HepG2 (cell line): ENCODE data around the gene SUSD6.

ENCODE experiments used
- CBX5 ChIP-seq: sonication (generic); formaldehyde crosslinking; IDR thresholded peaks from 2 replicates; pipeline ENCODE4 v1.4.0; 2020; ENCODE audit warnings: missing genetic modification reagents, borderline replicate concordance
- HNRNPH1 ChIP-seq: fragments of 200-400 bp; formaldehyde crosslinking; optimal IDR thresholded peaks from 2 replicates; pipeline ENCODE3; 2017; ENCODE audit warnings: mild to moderate bottlenecking, low read depth, low read length
- RELA ChIP-seq: sonication (generic); formaldehyde crosslinking; IDR thresholded peaks from 2 replicates; pipeline ENCODE4 v1.4.0; 2020; ENCODE audit warnings: missing genetic modification reagents
- ZBTB40 ChIP-seq, 2 experiments: fragments of 450-650 bp in 1 of 2; sonication (generic) in 1 of 2; formaldehyde crosslinking in 1 of 2; IDR thresholded peaks; 2 replicates each; pipeline versions ENCODE4 v1.6.1 to v1.8.0; 2016 to 2022; ENCODE audit warnings: antibody characterized with exemption in 1 of 2, mild to moderate bottlenecking in 1 of 2, missing genetic modification reagents in 1 of 2
- ZFP1 ChIP-seq: IDR thresholded peaks from 2 replicates; pipeline ENCODE4 v1.6.1; 2016
- TF ChIP-seq, protein P1 (sequence below): sonication (generic); formaldehyde crosslinking; IDR thresholded peaks from 2 replicates; pipeline ENCODE4 v1.5.0; 2020; ENCODE audit warnings: missing genetic modification reagents
- TF ChIP-seq, protein P2 (sequence below): sonication (generic); formaldehyde crosslinking; IDR thresholded peaks from 2 replicates; pipeline ENCODE4 v1.5.0; 2020; ENCODE audit warnings: mild to moderate bottlenecking, missing genetic modification reagents, moderate library complexity

- TF ChIP-seq CBX5 (CRISPR knock-in tag) (no peak), HNRNPH1 (no peak), ZFP1 (CRISPR knock-in tag) (no peak), ZBTB40 (IDR thresholded peaks at IDR 0.05) (no peak), ZBTB40 (CRISPR knock-in tag; IDR thresholded peaks at IDR 0.05) (no peak), RELA (CRISPR knock-in tag) (no peak)
- TF ChIP-seq, protein P1, sequence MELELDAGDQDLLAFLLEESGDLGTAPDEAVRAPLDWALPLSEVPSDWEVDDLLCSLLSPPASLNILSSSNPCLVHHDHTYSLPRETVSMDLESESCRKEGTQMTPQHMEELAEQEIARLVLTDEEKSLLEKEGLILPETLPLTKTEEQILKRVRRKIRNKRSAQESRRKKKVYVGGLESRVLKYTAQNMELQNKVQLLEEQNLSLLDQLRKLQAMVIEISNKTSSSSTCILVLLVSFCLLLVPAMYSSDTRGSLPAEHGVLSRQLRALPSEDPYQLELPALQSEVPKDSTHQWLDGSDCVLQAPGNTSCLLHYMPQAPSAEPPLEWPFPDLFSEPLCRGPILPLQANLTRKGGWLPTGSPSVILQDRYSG (CRISPR knock-in tag) = no peak
- TF ChIP-seq, protein P2, sequence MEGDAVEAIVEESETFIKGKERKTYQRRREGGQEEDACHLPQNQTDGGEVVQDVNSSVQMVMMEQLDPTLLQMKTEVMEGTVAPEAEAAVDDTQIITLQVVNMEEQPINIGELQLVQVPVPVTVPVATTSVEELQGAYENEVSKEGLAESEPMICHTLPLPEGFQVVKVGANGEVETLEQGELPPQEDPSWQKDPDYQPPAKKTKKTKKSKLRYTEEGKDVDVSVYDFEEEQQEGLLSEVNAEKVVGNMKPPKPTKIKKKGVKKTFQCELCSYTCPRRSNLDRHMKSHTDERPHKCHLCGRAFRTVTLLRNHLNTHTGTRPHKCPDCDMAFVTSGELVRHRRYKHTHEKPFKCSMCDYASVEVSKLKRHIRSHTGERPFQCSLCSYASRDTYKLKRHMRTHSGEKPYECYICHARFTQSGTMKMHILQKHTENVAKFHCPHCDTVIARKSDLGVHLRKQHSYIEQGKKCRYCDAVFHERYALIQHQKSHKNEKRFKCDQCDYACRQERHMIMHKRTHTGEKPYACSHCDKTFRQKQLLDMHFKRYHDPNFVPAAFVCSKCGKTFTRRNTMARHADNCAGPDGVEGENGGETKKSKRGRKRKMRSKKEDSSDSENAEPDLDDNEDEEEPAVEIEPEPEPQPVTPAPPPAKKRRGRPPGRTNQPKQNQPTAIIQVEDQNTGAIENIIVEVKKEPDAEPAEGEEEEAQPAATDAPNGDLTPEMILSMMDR (CRISPR knock-in tag) = peak; percentile 50; the same call in 1 of the 2 replicates
Observed at GRCh38 chr14:69708586-69709560, 97.5 kb downstream of the SUSD6 start.
